Stomach (tissue), 9 donors: Measurements from ENCODE around the gene CNTN5. TPM values are rescaled to one million over a fixed set of nuclear protein-coding genes. Genes with fewer than 3 reads are reported as not detected.
A peak's percentile ranks its signal among the peaks of the same experiment; 100 is the strongest.

Source experiments
- DNase-seq, 2 donors: peaks; one replicate each; pipeline versions ENCODE4 v3.0.0 to v3.0.0-alpha.2; 2013 to 2019
- H3K27ac ChIP-seq, 5 donors: fragments of 200-600 bp in 4 of 5; sonication (generic) in 4 of 5; one replicate each; pipeline ENCODE4 v1.5.1; 2013 to 2019; ENCODE audit warnings: mild to moderate bottlenecking in 1 of 5, moderate library complexity in 1 of 5
- H3K27me3 ChIP-seq, 3 donors: fragments of 200-600 bp; sonication (generic); one replicate each; pipeline ENCODE4 v1.5.1; 2017 to 2019; ENCODE audit warnings: mixed run types in 1 of 3
- H3K36me3 ChIP-seq, 4 donors: fragments of 200-600 bp; sonication (generic); 1 replicate in 3 of 4; 2 replicates in 1 of 4; pipeline ENCODE4 v1.5.1; 2016 to 2019
- H3K4me1 ChIP-seq, 4 donors: fragments of 200-600 bp; sonication (generic); one replicate each; pipeline ENCODE4 v1.5.1; 2016 to 2019
- H3K4me3 ChIP-seq, 4 donors: fragments of 200-600 bp; sonication (generic) in 3 of 4; one replicate each; pipeline ENCODE4 v1.5.1; 2016 to 2019; ENCODE audit warnings: mild to moderate bottlenecking in 1 of 4
- H3K9me3 ChIP-seq, 4 donors: fragments of 200-600 bp; sonication (generic); one replicate each; pipeline ENCODE4 v1.5.1; 2016 to 2019
- CTCF ChIP-seq, 7 experiments: fragments of 450-650 bp in 4 of 7; fragments of 200-600 bp in 3 of 7; sonication (generic) in 3 of 7; IDR thresholded peaks; one replicate each; pipeline ENCODE4 v1.5.1; 2016 to 2019; ENCODE audit warnings: antibody characterized with exemption in 7 of 7, control low read depth in 2 of 7, mild to moderate bottlenecking in 1 of 7
- EP300 ChIP-seq: sonication (generic); formaldehyde crosslinking; IDR thresholded peaks from one replicate; pipeline ENCODE4 v1.6.1; 2017; ENCODE audit warnings: antibody characterized with exemption
- POLR2A ChIP-seq, 4 donors: fragments of 450-650 bp; IDR thresholded peaks; one replicate each; pipeline ENCODE4 v1.6.1; 2016; ENCODE audit warnings: antibody characterized with exemption in 4 of 4, control low read depth in 2 of 4, mild to moderate bottlenecking in 1 of 4, moderate library complexity in 1 of 4
- POLR2AphosphoS5 ChIP-seq, 3 donors: sonication (generic); formaldehyde crosslinking; IDR thresholded peaks; one replicate each; pipeline ENCODE4 v1.6.1; 2016; ENCODE audit warnings: antibody characterized with exemption in 3 of 3
- WGBS, 5 donors: extraction: QIAGEN DNeasy Blood & Tissue Kit in 3 of 5; methylation state at CpG; one replicate each; pipeline versions ENCODE4 v1.1.5 to v1.1.7; 2013 to 2018; 5-methylcytosine and 5-hydroxymethylcytosine counted together
- intact Hi-C: fragments of 100-400 bp; cut with DNase I; formaldehyde crosslinking; loops from one replicate; pipeline ENCODE4 v1.15.1; 2023; ENCODE audit warnings: low total_unique reads
- polyA plus RNA-seq, 3 donors: library from polyadenylated mRNA; stranded (reverse); fragments of 200-250 nt; gene quantifications; one replicate each; pipeline ENCODE4 v1.2.3, GENCODE V29; 2013
- total RNA-seq, 5 donors: library from RNA; depleted of rRNA; stranded (reverse); fragments of >200 nt; gene quantifications; one replicate each; pipeline versions ENCODE4 v1.1.0 to v1.2.3, GENCODE V29; 2014 to 2016
- donor health status: healthy with polysubstance abuse.
- donor health status: Bipolar disorder and iron deficiency.
- donor health status: healthy.

Gene CNTN5
- total and polyA plus RNA-seq, 8 donors = 0.05 to 9.9 TPM; not detected in 6

GRCh38 chr11:99766811-99767210 is 746.1 kb downstream of the CNTN5 start:
- DNase-seq = no peak
- intact Hi-C loops = no loop called here
- Histone ChIP-seq H3K4me1 (no peaks in the 10 kb centered on the region), H3K36me3 (no peaks in the 10 kb centered on the region), H3K4me3 (no peak overlapping the region), H3K27me3 (no peaks in the 10 kb centered on the region), H3K27ac (no peak overlapping the region), H3K9me3 (no peaks in the 10 kb centered on the region)
- WGBS, 5 donors = 66 to 76% (median 71%) methylated on average over 3 of the region's 3 CpGs
- no peak for TF ChIP-seq EP300
- no peak for TF ChIP-seq POLR2AphosphoS5 (IDR thresholded peaks at IDR 0.05)
- TF ChIP-seq POLR2A (IDR thresholded peaks at IDR 0.05) = no peak
- TF ChIP-seq CTCF (IDR thresholded peaks at IDR 0.05) = no peak

- H3K4me1 ChIP-seq = no peaks in the 10 kb centered on the region
- no peak overlapping the region for H3K4me3 ChIP-seq
- WGBS, 5 donors = 35 to 50% (median 38%) methylated on average over 5 of the region's 5 CpGs
- no peak overlapping the region for H3K27ac ChIP-seq
- peak in 1 of 2 donors; percentile 9 for DNase-seq
- H3K9me3 ChIP-seq = no peaks in the 10 kb centered on the region
- no peaks in the 10 kb centered on the region for H3K36me3 ChIP-seq
- no peak for TF ChIP-seq POLR2A (IDR thresholded peaks at IDR 0.05)
- no peak for TF ChIP-seq EP300
- TF ChIP-seq CTCF (IDR thresholded peaks at IDR 0.05) = no peak
- no peak for TF ChIP-seq POLR2AphosphoS5 (IDR thresholded peaks at IDR 0.05)
- H3K27me3 ChIP-seq = no peaks in the 10 kb centered on the region
- intact Hi-C loops = no loop called here
Measured at GRCh38 chr11:99773646-99774045, 752.9 kb downstream of the CNTN5 start.

GRCh38 chr11:99781074-99781473 is 760.3 kb downstream of the CNTN5 start:
- Histone ChIP-seq H3K4me1 (no peaks in the 10 kb centered on the region), H3K27me3 (no peaks in the 10 kb centered on the region), H3K9me3 (peaks cover 0 to 15% (median 2%) of the 10 kb centered on the region in 4 donors), H3K27ac (no peak overlapping the region), H3K36me3 (no peaks in the 10 kb centered on the region), H3K4me3 (no peak overlapping the region)
- intact Hi-C loops = no loop called here
- DNase-seq = no peak
- no peak for TF ChIP-seq CTCF (IDR thresholded peaks at IDR 0.05)
- no peak for TF ChIP-seq EP300
- TF ChIP-seq POLR2AphosphoS5 (IDR thresholded peaks at IDR 0.05) = no peak

GRCh38 chr11:99791354-99791753 is 770.6 kb downstream of the CNTN5 start:
- H3K4me3 ChIP-seq = no peak overlapping the region
- H3K4me1 ChIP-seq = no peaks in the 10 kb centered on the region
- H3K27ac ChIP-seq = no peak overlapping the region
- peaks cover 0 to 3% (median 0%) of the 10 kb centered on the region in 4 donors for H3K9me3 ChIP-seq
- WGBS, 5 donors = 17 to 55% (median 27%) methylated on average over 2 of the region's 2 CpGs
- intact Hi-C loops = no loop called here
- no peak for DNase-seq
- TF ChIP-seq CTCF (IDR thresholded peaks at IDR 0.05) (no peak), EP300 (no peak), POLR2AphosphoS5 (IDR thresholded peaks at IDR 0.05) (no peak), POLR2A (IDR thresholded peaks at IDR 0.05) (no peak)
- no peaks in the 10 kb centered on the region for H3K36me3 ChIP-seq
- no peaks in the 10 kb centered on the region for H3K27me3 ChIP-seq
